HG03039 (cell line): ENCODE results near the gene STOML3.
"Not testable (repeated sequence)": the region's sequence is repeated elsewhere in the genome, so short reads cannot be mapped to it uniquely, and the experiment has no call there.

Source experiments
- ATAC-seq: cut with Tn5 transposase; IDR thresholded peaks from one replicate; pipeline ENCODE4 v1.9.1; 2021; ENCODE audit warnings: mild to moderate bottlenecking, moderate library complexity; ENCODE audit not compliant: unreplicated experiment

STOML3 gene

GRCh38 chr13:38990693-38991092 is at the start of gene STOML3:
Gene STOML3 (minus strand): TSS chr13:38990831. CDS start chr13:38990721, 110 bp downstream.
- no peak for ATAC-seq

DNA sequence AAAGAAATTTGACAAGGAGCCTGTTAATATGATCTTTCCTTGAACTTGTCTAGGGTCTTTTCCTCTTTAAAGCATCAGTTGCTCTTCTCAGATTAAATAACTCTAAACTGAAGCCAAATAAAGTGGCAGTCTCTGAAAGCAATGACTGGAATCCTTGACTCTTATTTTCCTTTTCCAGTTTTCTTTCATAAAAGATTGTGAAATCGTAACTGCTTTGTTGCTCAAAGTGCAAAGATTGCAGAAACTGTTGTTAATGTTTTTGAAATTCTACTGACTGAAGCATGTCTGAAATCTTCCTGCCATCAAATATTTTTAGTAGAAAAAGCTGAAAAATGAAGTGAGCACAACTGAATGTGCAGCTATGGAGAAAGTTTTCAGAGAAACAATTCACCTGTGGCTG is 49.6 kb upstream of the STOML3 start:
- ATAC-seq, result no peak

DNA sequence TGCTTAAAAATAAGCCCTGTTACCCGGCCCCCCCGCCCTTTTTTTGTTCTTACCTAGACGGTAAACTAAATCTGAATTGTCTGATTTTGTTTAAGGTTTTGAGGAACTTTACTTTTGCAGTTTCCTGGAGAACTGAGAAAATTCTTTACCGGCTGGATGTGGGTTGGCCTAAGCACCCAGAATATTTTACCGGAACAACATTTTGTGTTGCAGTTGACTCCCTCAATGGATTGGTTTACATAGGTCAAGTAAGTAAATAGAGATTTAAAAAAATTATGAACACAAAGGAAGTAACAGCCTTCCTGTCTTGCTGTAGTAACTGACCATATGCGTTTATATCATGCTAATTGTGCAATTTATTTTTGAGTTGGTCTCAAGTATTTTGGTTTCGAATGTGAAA is 48.4 kb upstream of the STOML3 start:
- no peak for ATAC-seq

DNA sequence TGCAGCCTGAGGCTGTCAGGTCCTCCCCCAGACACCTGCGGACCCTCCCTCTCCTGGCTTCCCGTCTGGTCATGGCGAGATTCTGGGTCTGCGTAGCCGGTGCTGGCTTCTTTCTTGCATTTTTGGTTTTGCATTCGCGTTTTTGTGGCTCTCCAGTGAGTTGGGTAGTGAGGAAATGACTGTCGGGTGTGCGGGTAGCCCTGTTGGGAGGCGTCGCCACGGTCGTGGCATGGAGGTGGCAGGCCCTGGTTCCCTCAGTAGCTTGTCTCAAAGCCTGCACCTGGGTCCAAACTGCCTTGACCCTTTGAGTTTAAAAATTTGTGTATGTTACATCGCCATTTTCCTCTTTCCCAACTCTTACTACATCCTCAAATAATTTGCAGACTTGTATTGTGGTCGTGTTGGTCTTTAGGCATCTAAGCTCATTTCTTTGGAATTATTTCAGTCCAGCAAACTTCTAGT is 48.0 kb upstream of the STOML3 start:
- peak; percentile 32 for ATAC-seq

GRCh38 chr13:39037880-39038568 is 47.4 kb upstream of the STOML3 start, which contains the start of the genes NHLRC3 and PROSER1:
Gene NHLRC3 (plus strand): TSS chr13:39038456. CDS start chr13:39038640, 184 bp downstream.
Gene PROSER1 (minus strand): TSS chr13:39038089. CDS start chr13:39037242, 847 bp downstream.
- peak; percentile 61 for ATAC-seq

DNA sequence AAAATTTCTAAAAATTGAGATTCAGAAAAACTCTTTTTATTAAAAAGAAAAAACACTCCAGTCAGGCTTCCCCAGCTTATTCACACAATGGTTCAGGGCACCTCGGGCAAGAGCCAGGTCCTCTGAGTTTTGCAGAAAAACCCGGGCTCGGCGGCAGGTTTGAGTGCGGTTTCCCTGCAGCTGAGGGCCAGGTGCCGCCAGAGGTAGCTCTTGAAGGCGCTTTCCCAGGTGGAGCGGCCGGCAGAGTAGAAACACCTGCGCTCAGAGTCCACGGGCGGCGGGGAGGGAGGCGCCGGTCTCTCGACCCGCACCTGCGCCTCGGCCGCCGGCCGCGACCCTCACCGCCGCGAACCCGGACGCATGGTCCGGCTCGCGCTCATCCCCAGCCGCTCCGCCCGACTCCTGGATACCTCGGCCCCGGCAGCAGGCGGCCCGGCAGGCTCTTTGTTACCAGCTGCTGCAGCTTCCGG is 46.8 kb upstream of the STOML3 start:
- no peak for ATAC-seq

DNA sequence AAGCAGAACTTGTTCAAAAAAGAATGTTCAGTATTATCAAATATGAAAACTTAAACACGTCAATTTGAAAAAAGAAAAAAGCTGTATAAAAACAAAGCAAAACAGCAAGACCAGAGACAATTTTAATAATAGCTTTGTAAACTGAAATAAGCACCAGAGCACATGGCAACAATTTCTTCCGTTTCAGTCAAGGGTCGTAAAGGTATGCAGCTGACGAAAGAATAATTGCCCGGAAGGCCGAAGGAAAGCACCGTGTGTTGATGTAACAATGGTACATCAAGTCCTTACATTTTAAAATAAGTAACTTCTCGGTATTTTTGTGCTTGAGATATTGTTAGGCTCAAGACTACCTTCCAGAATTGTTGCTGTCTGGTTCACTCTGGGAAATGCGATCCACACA is 45.6 kb upstream of the STOML3 start:
- ATAC-seq, result no peak

- no peak for ATAC-seq
These were observed 45.2 kb upstream of the STOML3 start for GRCh38 chr13:39035799-39036198.

DNA sequence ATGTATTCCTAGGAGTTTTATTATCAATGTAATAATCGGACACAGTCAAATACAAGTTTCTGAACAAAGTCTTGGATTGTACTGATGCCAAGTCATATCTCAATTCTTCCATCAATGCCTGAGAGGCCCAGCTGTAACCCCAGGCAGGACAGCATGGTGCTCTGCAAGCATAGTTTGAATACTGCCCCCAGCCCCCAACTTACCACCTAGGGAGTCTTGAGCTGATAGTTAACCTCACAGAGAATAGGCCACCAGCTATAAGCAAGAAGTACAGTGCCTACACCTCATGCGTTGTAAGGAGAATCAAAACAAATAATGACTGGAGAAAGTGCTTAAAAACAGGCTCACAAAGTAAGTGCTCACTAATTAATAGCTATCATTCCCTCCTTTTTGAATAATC is 44.6 kb upstream of the STOML3 start:
- no peak for ATAC-seq

- ATAC-seq, result no peak
These were observed 43.5 kb upstream of the STOML3 start for GRCh38 chr13:39034085-39034484.

- no peak for ATAC-seq
These were observed 41.5 kb upstream of the STOML3 start for GRCh38 chr13:39032150-39032549.

- ATAC-seq, result no peak
These were observed 34.8 kb upstream of the STOML3 start for GRCh38 chr13:39025433-39025839.

DNA sequence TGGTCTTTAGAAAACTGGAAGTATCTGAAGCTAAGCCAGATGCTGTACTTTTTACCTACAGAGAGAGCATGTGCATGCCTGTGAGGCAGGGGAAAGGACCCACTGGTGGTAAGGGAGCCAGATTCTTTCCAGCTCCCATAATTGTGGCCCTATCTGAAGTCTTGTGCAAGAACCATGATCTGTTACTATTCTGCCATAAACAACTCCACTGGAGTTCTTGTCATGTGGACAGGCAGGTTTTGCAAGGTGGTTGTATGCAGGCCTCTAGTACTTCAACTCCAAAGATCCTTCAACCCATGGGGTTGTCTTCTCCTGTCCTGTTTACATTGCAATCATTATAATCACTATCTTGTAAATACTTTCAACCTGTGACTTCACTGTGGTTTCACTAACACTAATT is 33.1 kb upstream of the STOML3 start:
- ATAC-seq, result no peak

DNA sequence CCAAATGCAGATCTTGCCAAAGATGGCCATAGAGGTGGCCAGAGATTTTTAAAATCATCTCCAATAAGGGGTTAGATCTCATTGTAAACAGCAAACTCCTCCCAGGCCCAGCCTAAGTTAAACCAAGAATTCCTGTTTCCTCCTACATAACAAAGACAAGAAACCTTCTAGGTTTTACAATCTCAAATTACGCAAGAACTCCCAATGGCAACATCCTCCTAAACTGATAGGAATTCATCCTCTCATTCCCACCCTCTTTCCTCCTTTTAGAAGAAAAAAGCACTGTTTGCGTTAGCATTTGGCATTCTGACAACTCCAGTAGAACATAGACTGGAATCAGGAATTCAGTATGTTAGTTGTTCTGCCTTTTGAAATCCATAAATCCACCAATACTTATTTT is 32.7 kb upstream of the STOML3 start:
- ATAC-seq, result no peak

GRCh38 chr13:39020853-39021462 is 30.3 kb upstream of the STOML3 start:
- ATAC-seq, result no peak

GRCh38 chr13:39016787-39017186 is 26.2 kb upstream of the STOML3 start:
- ATAC-seq, result peak; percentile 74

DNA sequence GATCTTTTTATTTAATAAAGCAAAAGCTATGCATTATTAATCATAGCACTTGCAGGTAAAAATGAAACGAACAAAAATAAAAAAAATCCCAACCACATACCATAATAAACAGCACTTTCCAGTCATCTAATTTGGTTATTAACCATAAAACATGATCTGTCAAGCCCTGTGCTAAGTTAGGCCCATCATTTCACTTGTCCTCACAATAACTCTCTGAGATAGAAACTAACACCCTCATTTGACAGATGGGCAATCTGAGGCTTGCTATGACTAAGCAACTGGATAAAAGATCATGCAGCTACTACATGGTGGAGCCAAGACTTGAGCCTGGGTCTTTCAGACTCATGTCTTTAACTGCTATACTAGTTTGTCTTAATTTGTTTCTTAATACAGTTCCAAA is 25.5 kb upstream of the STOML3 start:
- peak; percentile 58 for ATAC-seq

GRCh38 chr13:39013462-39013861 is 22.8 kb upstream of the STOML3 start:
- ATAC-seq, result no peak

- no peak for ATAC-seq
These were observed 22.0 kb upstream of the STOML3 start for GRCh38 chr13:39012608-39013007.

DNA sequence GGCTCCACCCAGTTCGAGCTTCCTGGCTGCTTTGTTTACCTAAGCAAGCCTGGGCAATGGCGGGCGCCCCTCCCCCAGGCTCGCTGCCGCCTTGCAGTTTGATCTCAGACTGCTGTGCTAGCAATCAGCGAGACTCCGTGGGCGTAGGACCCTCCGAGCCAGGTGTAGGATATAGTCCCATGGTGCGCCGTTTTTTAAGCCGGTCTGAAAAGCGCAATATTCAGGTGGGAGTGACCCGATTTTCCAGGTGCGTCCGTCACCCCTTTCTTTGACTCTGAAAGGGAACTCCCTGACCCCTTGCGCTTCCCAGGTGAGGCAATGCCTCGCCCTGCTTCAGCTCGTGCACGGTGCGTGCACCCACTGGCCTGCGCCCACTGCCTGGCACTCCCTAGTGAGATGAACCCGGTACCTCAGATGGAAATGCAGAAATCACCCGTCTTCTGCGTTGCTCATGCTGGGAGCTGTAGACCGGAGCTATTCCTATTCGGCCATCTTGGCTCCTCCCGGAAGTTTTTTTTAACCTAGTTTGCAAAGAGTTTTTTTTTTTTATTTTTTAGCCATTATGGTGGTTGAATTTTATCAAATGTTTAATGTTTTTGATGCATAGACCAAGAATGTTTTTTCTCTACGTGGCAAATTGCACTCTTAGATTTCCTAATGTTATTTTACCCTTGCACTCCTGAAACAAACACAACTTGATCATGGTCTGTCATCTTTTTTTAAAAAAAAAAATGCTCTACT is 15.9 kb upstream of the STOML3 start:
- not testable (repeated sequence) for ATAC-seq

DNA sequence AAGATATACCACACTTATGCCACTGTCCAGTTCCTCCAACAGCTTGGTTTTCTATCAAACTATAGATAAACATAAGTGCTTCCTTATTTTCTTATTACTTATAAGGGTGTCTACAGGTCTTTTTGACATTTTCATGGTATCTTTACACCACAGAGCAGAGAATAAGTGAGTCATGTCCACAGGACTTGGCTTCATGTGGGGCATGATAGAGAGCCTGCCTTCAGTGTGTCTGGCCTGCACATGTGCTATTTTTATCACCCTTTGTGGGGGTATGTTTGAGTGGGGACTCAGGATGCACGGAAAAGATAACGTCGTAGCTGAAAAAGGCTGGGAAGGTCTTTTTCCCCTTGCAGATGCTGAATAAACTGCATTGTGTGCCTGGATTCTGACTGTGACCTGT is 8.1 kb upstream of the STOML3 start:
- ATAC-seq, result no peak

GRCh38 chr13:38993381-38993780 is 2.8 kb upstream of the STOML3 start:
- ATAC-seq, result no peak
